OCI-LY3 (cell line): ENCODE results near the gene PRPF31.
"Not testable (repeated sequence)": the region's sequence is repeated elsewhere in the genome, so short reads cannot be mapped to it uniquely, and the experiment has no call there.

Experiments used
- H2AFZ ChIP-seq: fragments of 200-600, 300-600 bp; shearing (Covaris generic); 2 replicates; pipeline ENCODE4 v1.6.0; 2014; ENCODE audit warnings: antibody characterized with exemption, low read depth, low read length
- H3K27ac ChIP-seq: fragments of 200-600, 300-600 bp; sonication (generic); 2 replicates; pipeline ENCODE4 v1.5.1; 2014; ENCODE audit warnings: mild to moderate bottlenecking, low read length, moderate library complexity, mixed read lengths
- H3K27me3 ChIP-seq: fragments of 200-600, 300-600 bp; sonication (generic); 2 replicates; pipeline ENCODE4 v1.6.1; 2014; ENCODE audit warnings: low read depth, low read length, mixed read lengths
- H3K36me3 ChIP-seq: fragments of 200-600, 300-600 bp; sonication (generic); replicated peaks from 2 replicates; pipeline ENCODE3; 2014; ENCODE audit warnings: low read depth, low read length, mixed read lengths
- H3K4me1 ChIP-seq: fragments of 300-600, 200-600 bp; sonication (generic); 2 replicates; pipeline ENCODE4 v1.6.1; 2014; ENCODE audit warnings: low read length, mixed read lengths
- H3K4me2 ChIP-seq: fragments of 200-600, 300-600 bp; sonication (generic); 2 replicates; pipeline ENCODE4 v1.6.1; 2014; ENCODE audit warnings: low read length, mixed read lengths
- H3K4me3 ChIP-seq: fragments of 300-600, 200-600 bp; sonication (generic); 2 replicates; pipeline ENCODE4 v1.5.1; 2014; ENCODE audit warnings: antibody characterized with exemption, mild to moderate bottlenecking, low read length, moderate library complexity
- H3K79me2 ChIP-seq: fragments of 300-600, 200-600 bp; shearing (Covaris generic); 2 replicates; pipeline ENCODE4 v1.6.1; 2014; ENCODE audit warnings: mild to moderate bottlenecking, low read length, mixed read lengths
- H3K9ac ChIP-seq: fragments of 300-600, 200-600 bp; shearing (Covaris generic); 2 replicates; pipeline ENCODE4 v1.6.0; 2014; ENCODE audit warnings: mild to moderate bottlenecking, low read length, moderate library complexity
- H3K9me3 ChIP-seq: fragments of 200-600, 300-600 bp; shearing (Covaris generic); 2 replicates; pipeline ENCODE4 v1.6.1; 2014; ENCODE audit warnings: low read length, mixed read lengths; ENCODE audit not compliant: insufficient read depth
- H4K20me1 ChIP-seq: fragments of 200-600, 300-600 bp; sonication (generic); 2 replicates; pipeline ENCODE4 v1.6.1; 2016; ENCODE audit warnings: low read length, mixed read lengths; ENCODE audit not compliant: insufficient read depth
- CTCF ChIP-seq: fragments of 200-600, 300-600 bp; sonication (generic); IDR thresholded peaks from 2 replicates; pipeline ENCODE4 v1.5.1; 2014; ENCODE audit warnings: antibody characterized with exemption, low read length, low read depth
- EZH2phosphoT487 ChIP-seq: fragments of 200-600 bp; shearing (Covaris generic); IDR thresholded peaks from 2 replicates; pipeline ENCODE4 v1.6.1; 2018; ENCODE audit warnings: antibody characterized with exemption, mixed run types, low read depth

PRPF31 gene

GRCh38 chr19:54164369-54165068, 49.0 kb downstream of the PRPF31 start:
- no peak overlapping the region for H2AFZ ChIP-seq
- H3K9ac ChIP-seq, result no peak overlapping the region
- H3K4me3 ChIP-seq, result no peak overlapping the region
- peaks cover 9% of the 10 kb centered on the region; the same call in 1 of the 2 replicates for H3K79me2 ChIP-seq
- no peaks in the 10 kb centered on the region for H4K20me1 ChIP-seq
- peaks cover 10% of the 10 kb centered on the region for H3K4me1 ChIP-seq
- H3K36me3 ChIP-seq, result peaks cover 6% of the 10 kb centered on the region
- H3K27ac ChIP-seq, result no peak overlapping the region
- no peaks in the 10 kb centered on the region for H3K27me3 ChIP-seq
- H3K9me3 ChIP-seq, result no peaks in the 10 kb centered on the region
- H3K4me2 ChIP-seq, result no peak overlapping the region
- TF ChIP-seq CTCF (no peak), EZH2phosphoT487 (no peak)

GRCh38 chr19:54165222-54165621, 49.7 kb downstream of the PRPF31 start:
- Histone ChIP-seq H4K20me1 (no peaks in the 10 kb centered on the region), H3K4me1 (peaks cover 10% of the 10 kb centered on the region), H3K9ac (no peak overlapping the region), H3K4me2 (no peak overlapping the region), H3K27me3 (no peaks in the 10 kb centered on the region), H2AFZ (no peak overlapping the region), H3K27ac (no peak overlapping the region), H3K79me2 (peaks cover 9% of the 10 kb centered on the region; the same call in 1 of the 2 replicates), H3K4me3 (no peak overlapping the region), H3K36me3 (peaks cover 6% of the 10 kb centered on the region), H3K9me3 (no peaks in the 10 kb centered on the region)
- TF ChIP-seq EZH2phosphoT487 (no peak), CTCF (no peak)

- Histone ChIP-seq H4K20me1 (no peaks in the 10 kb centered on the region), H3K9ac (peak overlapping the region; percentile 20; the same call in 1 of the 2 replicates), H3K27me3 (no peaks in the 10 kb centered on the region), H2AFZ (peak overlapping the region; percentile 53; the same call in 1 of the 2 replicates), H3K36me3 (no peaks in the 10 kb centered on the region), H3K79me2 (no peaks in the 10 kb centered on the region), H3K4me2 (peak overlapping the region; percentile 72), H3K4me1 (peaks cover 7% of the 10 kb centered on the region; the same call in 1 of the 2 replicates), H3K9me3 (no peaks in the 10 kb centered on the region), H3K27ac (no peak overlapping the region), H3K4me3 (peak overlapping the region; percentile 60)
- no peak for TF ChIP-seq EZH2phosphoT487
- TF ChIP-seq CTCF, result peak; percentile 81
Measured at GRCh38 chr19:54168174-54168917, 52.8 kb downstream of the PRPF31 start.

GRCh38 chr19:54169149-54169740, 53.7 kb downstream of the PRPF31 start:
- no peaks in the 10 kb centered on the region for H3K79me2 ChIP-seq
- H3K36me3 ChIP-seq, result no peaks in the 10 kb centered on the region
- TF ChIP-seq CTCF (no peak), EZH2phosphoT487 (no peak)

GRCh38 chr19:54171736-54172431, 56.3 kb downstream of the PRPF31 start:
- not testable (repeated sequence) for H2AFZ ChIP-seq, H3K9ac ChIP-seq, H3K27me3 ChIP-seq, H3K4me1 ChIP-seq, H3K4me3 ChIP-seq, H3K79me2 ChIP-seq, H3K36me3 ChIP-seq, H3K9me3 ChIP-seq, H3K4me2 ChIP-seq, H4K20me1 ChIP-seq, H3K27ac ChIP-seq

More at GRCh38 chr19:54169149-54169740, 53.7 kb downstream of the PRPF31 start:
- no peaks in the 10 kb centered on the region for H3K9me3 ChIP-seq
- H3K4me2 ChIP-seq, result no peak overlapping the region
- H4K20me1 ChIP-seq, result no peaks in the 10 kb centered on the region
- H2AFZ ChIP-seq, result no peak overlapping the region
- no peak overlapping the region for H3K27ac ChIP-seq
- no peak overlapping the region for H3K4me3 ChIP-seq
- H3K27me3 ChIP-seq, result no peaks in the 10 kb centered on the region
- H3K9ac ChIP-seq, result no peak overlapping the region
- H3K4me1 ChIP-seq, result peaks cover 7% of the 10 kb centered on the region; the same call in 1 of the 2 replicates
